Measurements from ENCODE around the gene SCAND1.
A peak's percentile ranks its signal among the peaks of the same experiment; 100 is the strongest.
"Not testable (repeated sequence)": the region's sequence is repeated elsewhere in the genome, so short reads cannot be mapped to it uniquely, and the experiment has no call there.

Gene SCAND1

GRCh38 chr20:35956616-35957015, 2.3 kb upstream of the SCAND1 start:
- TF ChIP-seq CTCF (conservative IDR thresholded peaks at IDR 0.05; ENCODE audit: low read depth, low read length), result no peak
- H3K4me3 ChIP-seq (ENCODE audit: low read length), result no peak overlapping the region
- no peak for DNase-seq (ENCODE audit: low read depth)

GRCh38 chr20:35954907-35955251, 577 bp upstream of the SCAND1 start:
- no peak for TF ChIP-seq CTCF (conservative IDR thresholded peaks at IDR 0.05; ENCODE audit: low read depth, low read length)
- H3K4me3 ChIP-seq (ENCODE audit: low read length), result peak overlapping the region; percentile 92
- DNase-seq (ENCODE audit: low read depth), result peak; percentile 12

- no peak for TF ChIP-seq CTCF (conservative IDR thresholded peaks at IDR 0.05; ENCODE audit: low read depth, low read length)
- DNase-seq (ENCODE audit: low read depth), result peak; percentile 12
- H3K4me3 ChIP-seq (ENCODE audit: low read length), result peak overlapping the region; percentile 92
Observed at GRCh38 chr20:35953387-35954199, 709 bp downstream of the SCAND1 start.

- DNase-seq (ENCODE audit: low read depth), result no peak
- peak overlapping the region; percentile 92 for H3K4me3 ChIP-seq (ENCODE audit: low read length)
- TF ChIP-seq CTCF (conservative IDR thresholded peaks at IDR 0.05; ENCODE audit: low read depth, low read length), result no peak
Observed at GRCh38 chr20:35952480-35953386, 1.6 kb downstream of the SCAND1 start.

GRCh38 chr20:35952080-35952479, 2.2 kb downstream of the SCAND1 start:
- not testable (repeated sequence) for H3K4me3 ChIP-seq (ENCODE audit: low read length); DNase-seq (ENCODE audit: low read depth)

- DNase-seq (ENCODE audit: low read depth), result no peak
Observed at GRCh38 chr20:35950093-35950492, 4.2 kb downstream of the SCAND1 start.

More at GRCh38 chr20:35950093-35950492, 4.2 kb downstream of the SCAND1 start:
- H3K4me3 ChIP-seq (ENCODE audit: low read length), result no peak overlapping the region
- no peak for TF ChIP-seq CTCF (conservative IDR thresholded peaks at IDR 0.05; ENCODE audit: low read depth, low read length)

Data from retinal pigment epithelial cell (primary cell).